Stimulated activated CD4-positive, alpha-beta T cell treated with anti-CD3 and anti-CD28 coated beads, Interleukin-12 subunit alpha, Interleukin-12 subunit beta, amount 100 ng/mL, for 24 hours (primary cell): Measurements from ENCODE around the gene MAPKAPK3.
A peak's percentile ranks its signal among the peaks of the same experiment; 100 is the strongest.

Experiments used
- DNase-seq, 2 experiments: peaks; one replicate each; pipeline ENCODE4 v3.0.0-alpha.2; 2020; ENCODE audit warnings: low read depth in 2 of 2

Gene MAPKAPK3

DNA sequence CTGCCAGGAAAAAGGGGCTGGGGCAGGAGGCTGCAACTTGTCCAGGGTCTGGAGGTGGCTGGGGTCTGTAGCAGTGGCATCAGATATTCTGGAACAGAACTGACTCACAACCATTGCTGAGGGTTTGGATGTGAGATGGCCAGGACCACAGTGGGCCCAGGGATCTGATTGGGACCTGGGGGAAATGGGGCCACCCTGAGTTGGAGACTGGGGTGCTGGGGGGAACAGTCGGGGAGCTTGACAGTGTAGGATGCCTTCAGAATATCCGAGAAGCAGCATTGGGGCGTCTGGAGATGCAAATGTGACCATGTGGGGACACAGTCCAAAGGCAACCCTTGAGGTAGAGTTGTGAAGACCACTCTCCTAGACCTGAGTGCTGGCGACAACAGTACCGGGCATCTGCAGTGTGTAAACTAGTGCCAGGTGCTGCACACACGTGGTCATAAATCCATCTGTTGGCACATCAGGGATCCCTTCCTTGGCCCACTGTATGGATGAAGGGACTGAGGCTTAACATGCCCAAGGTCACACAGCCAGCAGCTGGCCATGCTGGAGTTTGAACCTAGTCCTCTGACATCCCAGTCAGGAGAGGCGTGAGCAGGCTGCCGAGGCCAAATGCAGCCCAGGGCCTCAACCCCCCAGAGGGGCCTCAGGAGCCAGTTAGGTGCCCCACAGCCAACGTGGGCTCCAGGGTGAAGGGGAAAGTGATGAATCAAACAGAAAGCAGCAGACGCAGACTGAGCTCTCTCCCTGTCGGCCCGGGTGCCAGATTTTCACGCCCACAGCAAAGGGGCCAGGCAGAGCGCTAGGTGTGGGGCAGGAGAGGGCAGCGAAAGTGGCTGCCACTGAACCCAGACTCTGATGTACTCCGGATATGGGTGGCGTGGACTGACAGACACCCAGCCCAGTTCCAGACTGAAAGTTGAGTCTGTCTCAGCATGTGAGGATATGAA lies 28.9 kb upstream of the MAPKAPK3 start:
- DNase-seq = peak; percentile 80 to 86

DNA sequence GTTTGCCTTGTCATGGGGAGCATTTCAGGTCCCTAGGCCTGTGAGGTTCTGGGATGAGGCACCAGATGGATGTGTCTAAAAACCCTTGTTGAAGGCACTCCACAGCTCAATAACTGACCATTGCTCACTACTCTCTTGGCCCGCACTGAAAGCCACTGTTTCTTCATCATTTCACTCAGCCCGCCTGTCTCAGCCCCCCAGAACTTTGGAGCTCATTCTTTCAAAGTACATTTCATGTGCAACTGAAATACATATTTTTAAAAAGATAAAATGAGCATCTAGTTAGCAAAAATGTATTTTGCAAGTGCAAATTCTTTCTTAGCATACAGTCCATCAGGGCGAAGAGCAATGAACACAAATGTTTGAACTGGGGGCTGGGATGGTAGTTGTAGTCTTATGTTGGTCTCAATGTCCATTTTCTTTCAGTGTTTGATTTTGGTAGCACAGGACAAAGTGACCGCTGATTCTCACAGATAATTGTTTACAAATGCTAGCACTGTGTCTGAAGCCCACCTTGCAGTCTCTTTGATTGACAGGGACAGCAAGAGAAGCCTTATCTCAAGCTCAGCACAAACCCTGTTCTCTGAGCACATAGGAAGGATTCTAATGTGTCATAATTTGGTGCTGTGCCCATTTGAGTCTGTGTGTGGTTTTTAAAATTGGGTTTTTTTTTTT lies 28.1 kb upstream of the MAPKAPK3 start:
- DNase-seq = no peak

DNA sequence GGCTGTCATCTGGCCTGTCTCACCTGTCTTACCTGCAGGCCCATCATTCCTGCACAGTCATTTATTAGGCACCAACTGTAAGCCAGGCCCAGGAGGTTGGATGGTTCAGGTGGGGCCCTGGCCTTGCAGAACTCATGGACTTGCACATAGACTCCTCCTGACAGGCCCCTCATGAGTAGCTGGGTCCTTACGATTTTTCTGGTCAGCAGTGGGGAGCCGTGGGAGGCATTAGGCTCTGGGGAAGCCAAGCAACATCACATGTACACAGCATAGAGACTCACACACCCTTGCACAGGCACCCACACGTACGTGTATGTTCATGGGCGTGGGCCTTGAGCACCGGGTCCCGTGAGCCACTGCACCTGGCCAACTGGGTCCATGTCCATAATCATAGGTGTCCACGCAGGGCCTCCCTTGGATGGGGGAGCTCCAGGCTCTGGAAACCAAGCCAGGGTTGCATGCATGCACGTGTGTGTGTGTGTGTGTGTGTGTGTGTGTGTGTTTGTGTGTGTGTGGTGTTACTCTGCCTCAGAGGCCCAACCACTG lies 25.7 kb upstream of the MAPKAPK3 start:
- DNase-seq = no peak

DNA sequence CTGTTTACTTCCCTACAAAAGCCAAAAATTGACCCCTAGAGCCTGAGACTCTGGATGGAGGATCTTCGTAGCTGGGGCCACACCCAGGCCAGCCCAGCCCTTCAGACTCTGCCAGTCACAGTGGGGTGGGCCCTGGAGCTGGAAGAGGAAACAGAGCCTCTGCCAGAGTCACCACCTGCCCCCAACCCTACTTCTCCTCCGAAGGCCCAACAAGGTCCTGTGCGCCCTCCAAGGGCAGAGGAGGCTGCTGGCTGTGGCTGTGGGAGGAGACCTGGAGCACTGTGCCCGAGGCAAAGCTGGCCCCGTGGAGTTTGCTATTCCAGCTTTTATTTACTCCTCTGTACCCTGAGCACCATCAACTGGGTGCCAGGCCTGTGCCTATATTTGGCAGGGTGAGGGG lies 24.4 kb upstream of the MAPKAPK3 start:
- DNase-seq = no peak

DNA sequence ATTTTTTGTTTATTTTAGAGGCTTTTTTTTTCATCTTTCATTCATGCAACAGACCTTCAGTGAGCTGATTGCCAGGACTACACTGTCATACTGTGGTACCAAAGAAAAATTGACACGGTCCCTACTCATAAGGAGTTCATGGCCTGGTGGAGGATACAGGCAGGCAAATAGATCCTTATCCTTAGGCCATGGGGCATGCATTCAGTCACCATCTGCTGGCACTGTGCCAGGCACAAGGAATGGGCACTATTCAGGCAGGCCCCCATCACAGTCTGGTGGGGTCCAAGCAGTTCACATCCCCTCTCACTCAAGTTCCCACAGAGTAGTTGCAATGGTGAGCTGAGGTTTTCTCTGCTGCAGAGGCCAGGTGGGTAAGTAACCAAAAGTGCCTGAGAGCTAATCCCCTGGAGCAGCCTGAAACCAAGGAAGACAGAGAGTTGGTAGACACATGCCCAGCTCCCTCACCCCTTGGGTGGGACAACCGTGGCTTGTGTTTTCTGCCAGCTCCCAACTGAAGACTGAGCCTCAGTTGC lies 22.6 kb upstream of the MAPKAPK3 start:
- DNase-seq = no peak

GRCh38 chr3:50599115-50599715 lies 17.7 kb upstream of the MAPKAPK3 start:
- no peak for DNase-seq

- no peak for DNase-seq
These were observed 17.2 kb upstream of the MAPKAPK3 start for GRCh38 chr3:50599716-50600118.

- no peak for DNase-seq
These were observed 16.7 kb upstream of the MAPKAPK3 start for GRCh38 chr3:50600141-50600753.

- peak; percentile 78 to 91 for DNase-seq
These were observed 15.9 kb upstream of the MAPKAPK3 start for GRCh38 chr3:50600841-50601591.

DNA sequence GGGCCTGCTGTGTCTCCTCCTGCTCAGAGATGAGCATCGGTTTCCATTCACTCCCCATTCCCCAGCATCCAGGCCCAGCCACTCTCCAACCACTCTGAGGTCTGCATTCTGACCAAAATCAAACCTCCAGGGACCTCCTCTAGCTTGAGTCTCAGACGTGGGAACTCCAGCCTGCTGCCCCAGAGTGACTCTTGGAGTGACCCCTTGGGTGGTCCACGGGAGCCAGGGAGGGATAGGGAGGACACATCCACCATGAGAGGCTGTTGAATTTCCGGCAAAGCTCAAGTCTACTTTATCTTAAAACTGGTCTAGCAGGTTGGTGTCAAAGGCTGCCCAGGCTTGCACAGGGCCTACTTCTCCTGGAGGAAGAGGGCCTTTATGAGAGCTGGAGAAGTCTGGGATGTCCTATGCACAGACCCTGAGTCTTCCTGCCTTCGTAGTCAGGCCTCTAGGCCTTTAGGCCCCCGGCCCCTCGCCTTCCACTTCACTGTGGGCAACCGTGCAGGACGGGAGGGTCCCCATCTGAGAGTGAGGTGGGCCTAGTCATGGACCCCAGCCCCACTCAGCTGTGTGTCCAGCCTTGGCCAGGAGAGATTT lies 14.3 kb upstream of the MAPKAPK3 start:
- DNase-seq = peak in 1 of 2 experiments; percentile 53

GRCh38 chr3:50603261-50604109 lies 13.5 kb upstream of the MAPKAPK3 start:
- DNase-seq = no peak

GRCh38 chr3:50604110-50604621 lies 12.8 kb upstream of the MAPKAPK3 start:
- no peak for DNase-seq

GRCh38 chr3:50604628-50605588 lies 12.0 kb upstream of the MAPKAPK3 start:
- no peak for DNase-seq

- DNase-seq = no peak
These were observed 11.0 kb upstream of the MAPKAPK3 start for GRCh38 chr3:50605901-50606326.

DNA sequence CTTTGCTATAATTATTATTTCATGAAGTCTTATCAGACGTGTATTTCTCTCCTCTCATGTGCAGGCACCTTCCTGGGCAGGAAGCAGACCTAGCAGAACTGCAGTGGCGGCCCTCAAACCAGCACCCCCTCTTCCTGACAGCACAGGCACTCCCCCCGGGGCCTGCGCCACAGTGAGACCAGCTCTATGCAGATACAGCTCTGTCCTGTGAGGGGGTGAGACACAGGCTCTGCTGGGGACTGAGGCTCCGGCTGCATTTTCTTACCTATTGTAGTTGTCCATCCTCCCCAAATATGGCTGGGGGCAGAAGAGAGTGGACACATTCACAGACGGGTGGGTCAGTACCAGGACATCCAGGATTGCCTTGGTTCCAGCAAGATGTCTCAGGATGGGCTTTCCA lies 10.4 kb upstream of the MAPKAPK3 start:
- DNase-seq = no peak

- no peak for DNase-seq
These were observed 9.5 kb upstream of the MAPKAPK3 start for GRCh38 chr3:50607271-50608091.

- no peak for DNase-seq
These were observed 8.7 kb upstream of the MAPKAPK3 start for GRCh38 chr3:50608278-50608677.
